Suprapubic skin (tissue), 4 donors: Measurements from ENCODE around the gene MAST2. TPM values are rescaled to one million over a fixed set of nuclear protein-coding genes. Genes with fewer than 3 reads are reported as not detected.

Source experiments
- DNase-seq, 2 donors: peaks; one replicate each; pipeline ENCODE4 v3.0.0-alpha.2; 2019; ENCODE audit warnings: low spot score in 2 of 2
- H3K27ac ChIP-seq: fragments of 200-600 bp; sonication (generic); one replicate; pipeline ENCODE4 v1.5.1; 2019
- H3K27me3 ChIP-seq: fragments of 200-600 bp; sonication (generic); one replicate; pipeline ENCODE4 v1.5.1; 2019
- H3K36me3 ChIP-seq: fragments of 200-600 bp; sonication (generic); one replicate; pipeline ENCODE4 v1.5.1; 2019
- H3K4me1 ChIP-seq: fragments of 200-600 bp; sonication (generic); one replicate; pipeline ENCODE4 v1.5.1; 2019
- H3K4me3 ChIP-seq: fragments of 200-600 bp; sonication (generic); one replicate; pipeline ENCODE4 v1.5.1; 2019; ENCODE audit warnings: mild to moderate bottlenecking
- H3K9me3 ChIP-seq: fragments of 200-600 bp; sonication (generic); one replicate; pipeline ENCODE4 v1.5.1; 2019
- CTCF ChIP-seq, 2 donors: fragments of 200-600 bp in 1 of 2; fragments of 450-650 bp in 1 of 2; sonication (generic) in 1 of 2; IDR thresholded peaks; one replicate each; pipeline ENCODE4 v1.5.1; 2016 to 2019; ENCODE audit warnings: antibody characterized with exemption in 2 of 2, mild to moderate bottlenecking in 1 of 2, moderate library complexity in 1 of 2
- EP300 ChIP-seq: sonication (generic); formaldehyde crosslinking; IDR thresholded peaks from one replicate; pipeline ENCODE4 v1.6.1; 2017; ENCODE audit warnings: antibody characterized with exemption
- POLR2A ChIP-seq, 2 donors: fragments of 450-650 bp; IDR thresholded peaks; one replicate each; pipeline ENCODE4 v1.6.1; 2017; ENCODE audit warnings: antibody characterized with exemption in 2 of 2, mild to moderate bottlenecking in 2 of 2, moderate library complexity in 2 of 2
- POLR2AphosphoS5 ChIP-seq, 3 donors: sonication (generic); formaldehyde crosslinking; IDR thresholded peaks; one replicate each; pipeline ENCODE4 v1.6.1; 2017; ENCODE audit warnings: antibody characterized with exemption in 3 of 3
- WGBS: methylation state at CpG from one replicate; pipeline ENCODE4 v1.1.5; 2018; 5-methylcytosine and 5-hydroxymethylcytosine counted together
- total RNA-seq, 4 donors: library from RNA; depleted of rRNA; stranded (reverse); fragments of >200 nt; gene quantifications; one replicate each; pipeline ENCODE4 v1.1.0, GENCODE V29; 2016

Gene MAST2
- total RNA-seq, 4 donors from 2014 or later: 15.4 to 21.6 (median 20.1) TPM

GRCh38 chr1:45998020-45998617 lies 194.7 kb downstream of the MAST2 start:
- H3K4me1 ChIP-seq: no peaks in the 10 kb centered on the region
- H3K4me3 ChIP-seq: no peak overlapping the region
- DNase-seq: no peak
- H3K36me3 ChIP-seq: no peaks in the 10 kb centered on the region
- TF ChIP-seq POLR2AphosphoS5 (IDR thresholded peaks at IDR 0.05) (no peak), CTCF (IDR thresholded peaks at IDR 0.05) (no peak), POLR2A (IDR thresholded peaks at IDR 0.05) (no peak), EP300 (no peak)
- no peak overlapping the region for H3K27ac ChIP-seq
- WGBS: 85% methylated on average over 3 of the region's 3 CpGs
- no peaks in the 10 kb centered on the region for H3K9me3 ChIP-seq
- H3K27me3 ChIP-seq: no peaks in the 10 kb centered on the region

DNA sequence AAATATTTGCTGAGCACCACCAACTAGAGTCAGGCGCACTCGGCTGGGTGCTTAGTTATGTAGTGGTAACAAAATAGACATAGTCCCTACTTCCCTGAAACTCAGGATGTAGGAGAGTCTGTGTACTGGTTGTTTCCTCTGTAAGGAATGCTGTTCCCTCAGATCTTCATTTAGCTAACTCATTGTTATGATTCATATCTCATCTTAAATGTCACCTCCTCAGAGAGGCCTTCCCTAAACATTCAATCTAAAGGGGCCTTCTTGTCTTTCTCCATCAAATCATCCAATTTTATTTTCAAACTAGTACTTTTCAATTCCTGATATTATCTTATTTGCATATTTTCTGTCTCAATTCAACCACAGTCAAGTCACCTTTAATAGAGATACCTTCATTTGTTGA lies 196.1 kb downstream of the MAST2 start:
- TF ChIP-seq POLR2AphosphoS5 (IDR thresholded peaks at IDR 0.05) (no peak), POLR2A (IDR thresholded peaks at IDR 0.05) (no peak), EP300 (no peak), CTCF (IDR thresholded peaks at IDR 0.05) (no peak)
- H3K4me3 ChIP-seq: no peak overlapping the region
- H3K36me3 ChIP-seq: no peaks in the 10 kb centered on the region
- H3K4me1 ChIP-seq: no peaks in the 10 kb centered on the region
- no peaks in the 10 kb centered on the region for H3K9me3 ChIP-seq
- H3K27me3 ChIP-seq: no peaks in the 10 kb centered on the region
- no peak for DNase-seq
- 98% methylated on average over 2 of the region's 2 CpGs for WGBS
- no peak overlapping the region for H3K27ac ChIP-seq

DNA sequence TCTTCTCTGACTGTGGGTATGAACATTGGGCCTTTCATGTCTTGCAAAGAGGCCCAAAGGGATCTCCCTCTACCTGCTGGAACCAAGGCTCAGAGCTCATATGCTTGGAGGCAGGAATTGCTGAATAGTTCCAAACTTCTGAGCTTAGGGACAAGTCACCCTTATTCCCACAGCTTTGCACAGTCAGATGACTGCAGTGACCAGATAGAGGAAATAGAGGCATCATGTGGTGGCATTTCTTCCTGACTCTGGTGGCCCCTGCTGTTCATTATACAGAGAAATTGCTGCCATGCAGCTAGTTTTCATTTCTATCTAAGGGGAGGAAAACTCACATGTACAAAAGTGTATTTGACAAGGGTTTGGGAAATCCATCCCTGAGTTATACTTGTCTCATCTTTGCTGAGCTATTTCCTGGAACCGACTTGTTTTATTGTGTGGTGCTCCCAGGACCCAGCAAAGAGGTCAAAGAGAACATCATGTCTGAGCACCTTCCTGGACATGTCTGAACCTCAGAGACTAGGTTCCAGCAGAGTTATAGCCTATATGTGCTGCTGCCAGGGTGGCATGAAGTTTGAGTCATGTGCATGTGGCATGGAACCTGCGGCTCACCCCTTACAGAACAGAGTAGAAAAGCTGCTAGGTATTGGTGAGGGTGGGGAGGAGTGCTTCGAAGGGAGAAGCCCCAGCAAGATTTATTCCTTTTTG lies 197.8 kb downstream of the MAST2 start:
- Histone ChIP-seq H3K27ac (no peak overlapping the region), H3K4me3 (no peak overlapping the region), H3K9me3 (no peaks in the 10 kb centered on the region), H3K27me3 (no peaks in the 10 kb centered on the region), H3K4me1 (no peaks in the 10 kb centered on the region), H3K36me3 (peaks cover 5% of the 10 kb centered on the region)
- 80% methylated on average over 3 of the region's 3 CpGs for WGBS
- TF ChIP-seq POLR2AphosphoS5 (IDR thresholded peaks at IDR 0.05): no peak
- TF ChIP-seq EP300: no peak
- TF ChIP-seq POLR2A (IDR thresholded peaks at IDR 0.05): no peak
- TF ChIP-seq CTCF (IDR thresholded peaks at IDR 0.05): no peak
- no peak for DNase-seq

DNA sequence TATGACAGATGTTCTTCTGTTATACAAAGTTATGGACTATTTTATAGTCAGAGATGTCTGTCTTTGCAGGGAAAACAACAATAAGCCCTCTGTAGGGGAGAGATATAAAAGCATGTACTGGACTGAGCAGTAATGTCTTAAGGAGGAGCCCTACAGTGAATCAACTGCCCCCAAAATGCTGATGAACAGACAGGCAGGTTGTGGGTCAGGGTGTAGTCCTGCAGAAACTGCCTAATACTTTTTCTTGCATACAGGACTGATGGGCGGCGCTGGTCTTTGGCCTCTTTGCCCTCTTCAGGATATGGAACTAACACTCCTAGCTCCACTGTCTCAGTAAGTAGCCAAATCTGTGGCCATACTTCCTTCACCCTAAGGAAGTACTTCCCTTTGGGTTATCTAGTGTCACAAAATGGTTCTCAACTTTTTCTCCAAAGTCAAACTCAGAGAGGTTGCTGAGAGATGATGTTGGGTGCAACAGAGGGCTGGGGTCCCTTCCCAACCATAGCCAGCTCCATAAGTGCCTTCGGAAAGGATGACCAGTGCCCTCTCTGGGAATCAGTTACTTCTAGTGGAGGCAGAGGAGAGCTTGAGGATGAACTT lies 199.2 kb downstream of the MAST2 start:
- WGBS: 95% methylated on average over 3 of the region's 3 CpGs
- H3K36me3 ChIP-seq: peaks cover 18% of the 10 kb centered on the region

More for the DNA sequence above, 199.2 kb downstream of the MAST2 start:
- Histone ChIP-seq H3K9me3 (no peaks in the 10 kb centered on the region), H3K4me1 (no peaks in the 10 kb centered on the region), H3K4me3 (no peak overlapping the region), H3K27me3 (no peaks in the 10 kb centered on the region), H3K27ac (no peak overlapping the region)
- DNase-seq: no peak
- TF ChIP-seq EP300 (no peak), POLR2A (IDR thresholded peaks at IDR 0.05) (no peak), POLR2AphosphoS5 (IDR thresholded peaks at IDR 0.05) (no peak), CTCF (IDR thresholded peaks at IDR 0.05) (no peak)
